ENCODE results near the gene NCBP1. TPM values are rescaled to one million over a fixed set of nuclear protein-coding genes. Genes with fewer than 3 reads are reported as not detected.
A peak's percentile ranks its signal among the peaks of the same experiment; 100 is the strongest.

NCBP1 gene
- total and polyA plus RNA-seq, 9 of the 15 experiments (the other 6 are each of a cell fraction or from before 2014, with no cell fraction given) = 29.4 to 69.7 (median 57.5) TPM

GRCh38 chr9:97703437-97704344, 70.1 kb downstream of the NCBP1 start:
- POLR2A ChIA-PET = interaction anchor here (0.6 to 2.7 kb wide), 4 partner anchors 7 to 22 kb away, joined by 3 to 11 read pairs (median 3); partner anchors contain the start of gene XPA
- DNase-seq (ENCODE audit: extremely low read depth in 1 of 4, low spot score in 3 of 4) = peak in 2 of 4 experiments; percentile 27 to 51
- TF ChIP-seq SRF (CRISPR knock-in tag; IDR thresholded peaks at IDR 0.05) = peak in 1 of 2 experiments; percentile 48; a peak in 1 of 4 replicates
- no peak for TF ChIP-seq MITF (IDR thresholded peaks at IDR 0.05)
- TF ChIP-seq JUND (IDR thresholded peaks at IDR 0.05; ENCODE audit: borderline replicate concordance, low read depth, low read length) = peak; percentile 66; the same call in 1 of the 2 replicates
- peak; percentile 64; the same call in 2 of the 3 replicates for TF ChIP-seq JUND (tag; IDR thresholded peaks at IDR 0.05; ENCODE audit: borderline replicate concordance, low read depth, low read length)
- no peak for TF ChIP-seq RB1 (IDR thresholded peaks at IDR 0.05; ENCODE audit: low read depth)
- peak; percentile 30; the same call in 1 of the 2 replicates for TF ChIP-seq RFX1 (IDR thresholded peaks at IDR 0.05)
- peak; percentile 58; the same call in 1 of the 2 replicates for TF ChIP-seq DPF2 (IDR thresholded peaks at IDR 0.05)
- 0 out of 2 replicates have a peak, but pooled peaks have one; percentile 49 for TF ChIP-seq ARID1B (IDR thresholded peaks at IDR 0.05)
- TF ChIP-seq PKNOX1 (IDR thresholded peaks at IDR 0.05) = peak; percentile 34; the same call in 1 of the 2 replicates
- peak in 1 of 2 experiments; percentile 18 for TF ChIP-seq E2F6 (IDR thresholded peaks at IDR 0.05; ENCODE audit: borderline replicate concordance in 1 of 2, extremely low read depth in 1 of 2, insufficient read depth in 1 of 2, insufficient read length in 1 of 2, low read depth in 1 of 2, low read length in 1 of 2, poor library complexity in 1 of 2, severe bottlenecking in 1 of 2)
- TF ChIP-seq ZNF785 (CRISPR knock-in tag; IDR thresholded peaks at IDR 0.05) = no peak
- no peak for TF ChIP-seq IRF9 (tag; IDR thresholded peaks at IDR 0.05)
- peak; percentile 36; the same call in 1 of the 2 replicates for TF ChIP-seq LEF1 (IDR thresholded peaks at IDR 0.05)
- TF ChIP-seq GABPA (tag; conservative IDR thresholded peaks at IDR 0.05; ENCODE audit: low read depth) = no peak

More at GRCh38 chr9:97703437-97704344, 70.1 kb downstream of the NCBP1 start:
- Histone ChIP-seq H2AFZ (ENCODE audit: low read depth, low read length) (peak overlapping the region; percentile 81), H3K79me2 (ENCODE audit: control insufficient read depth, insufficient read depth, low read length) (no peaks in the 10 kb centered on the region), H3K9me1 (ENCODE audit: control insufficient read depth, insufficient read depth, low read length) (no peaks in the 10 kb centered on the region), H3K4me2 (ENCODE audit: insufficient read depth, low read length) (peak overlapping the region; percentile 65), H3K4me1 (replicated peaks in 1 of 2; ENCODE audit: control insufficient read depth in 2 of 2, insufficient read depth in 2 of 2, low read length in 2 of 2) (peaks cover 4 to 13% of the 10 kb centered on the region in 2 experiments; a peak in 4 of 5 replicates), H3K27ac (ENCODE audit: extremely low read depth, low read depth, low read length) (no peak overlapping the region; the same call in 2 of the 3 replicates), H3K27me3 (ENCODE audit: control insufficient read depth in 2 of 2, insufficient read depth in 2 of 2, low read length in 2 of 2) (peaks cover 0 to 4% of the 10 kb centered on the region in 2 experiments; a peak in 1 of 5 replicates), H3K36me3 (ENCODE audit: control insufficient read depth, insufficient read depth, low read length) (no peaks in the 10 kb centered on the region), H3K9me3 (replicated peaks; ENCODE audit: control insufficient read depth, insufficient read depth, low read depth, low read length) (no peaks in the 10 kb centered on the region), H3K4me3 (no peak overlapping the region), H4K20me1 (replicated peaks; ENCODE audit: control insufficient read depth, insufficient read depth, low read length) (no peaks in the 10 kb centered on the region), H3K9ac (ENCODE audit: insufficient read depth in 1 of 2, low read depth in 2 of 2, low read length in 2 of 2) (no peak overlapping the region)
- 33% methylated on average over 11 of the region's 11 CpGs for WGBS (ENCODE audit: insufficient coverage, low coverage, missing lambda C conversion rate)
- BruUV-seq (replicated peaks) = no TSS peak
- CTCF ChIA-PET (ENCODE audit: low intra/inter-chr PET ratio) = no interaction called here
- intact Hi-C loops (cut with micrococcal nuclease) = no loop called here
- in situ Hi-C loops (cut with MboI) = no loop called here
- FAIRE-seq (peak; percentile 67), ATAC-seq (peak; percentile 73)
